ENCODE data around the gene CALY. TPM values are rescaled to one million over a fixed set of nuclear protein-coding genes. Genes with fewer than 3 reads are reported as not detected.
A peak's percentile ranks its signal among the peaks of the same experiment; 100 is the strongest.

The CALY gene
- total RNA-seq, 1 experiment from 2014 or later = 0.47 TPM

DNA sequence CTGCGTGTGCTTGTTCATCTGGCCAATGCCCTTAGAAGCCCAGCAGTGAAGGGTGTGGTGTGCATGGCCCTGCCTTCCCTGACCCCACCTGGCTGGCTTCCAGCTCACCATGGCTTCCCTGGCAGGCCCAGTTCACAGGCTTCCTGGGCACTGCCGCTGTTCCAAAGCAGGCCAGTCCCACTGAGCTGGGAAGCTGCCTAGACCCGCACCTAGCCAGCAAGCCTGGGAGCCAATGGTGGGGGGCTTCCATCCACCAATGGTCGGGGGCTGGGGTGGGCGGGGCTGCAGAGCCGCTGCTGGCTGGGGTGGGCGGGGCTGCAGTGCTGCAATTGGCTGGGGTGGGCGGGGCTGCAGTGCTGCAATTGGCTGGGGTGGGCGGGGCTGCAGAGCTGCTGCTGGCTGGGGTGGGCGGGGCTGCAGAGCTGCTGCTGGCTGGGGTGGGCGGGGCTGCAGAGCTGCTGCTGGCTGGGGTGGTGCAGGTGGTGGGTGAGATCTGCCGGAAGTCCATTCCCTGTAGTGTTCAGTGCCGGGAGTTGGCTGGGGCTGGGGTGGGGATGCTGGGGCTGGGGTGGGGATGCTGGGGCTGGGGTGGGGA is 12.4 kb downstream of the CALY start:
- H3K4me2 ChIP-seq (ENCODE audit: low read length) = peak overlapping the region; percentile 65
- no peak for DNase-seq (ENCODE audit: low read depth, low spot score)
- no peak for TF ChIP-seq JUND (IDR thresholded peaks at IDR 0.05)
- no peak for TF ChIP-seq CEBPB (IDR thresholded peaks at IDR 0.05; ENCODE audit: low read depth)
- TF ChIP-seq, protein P1, sequence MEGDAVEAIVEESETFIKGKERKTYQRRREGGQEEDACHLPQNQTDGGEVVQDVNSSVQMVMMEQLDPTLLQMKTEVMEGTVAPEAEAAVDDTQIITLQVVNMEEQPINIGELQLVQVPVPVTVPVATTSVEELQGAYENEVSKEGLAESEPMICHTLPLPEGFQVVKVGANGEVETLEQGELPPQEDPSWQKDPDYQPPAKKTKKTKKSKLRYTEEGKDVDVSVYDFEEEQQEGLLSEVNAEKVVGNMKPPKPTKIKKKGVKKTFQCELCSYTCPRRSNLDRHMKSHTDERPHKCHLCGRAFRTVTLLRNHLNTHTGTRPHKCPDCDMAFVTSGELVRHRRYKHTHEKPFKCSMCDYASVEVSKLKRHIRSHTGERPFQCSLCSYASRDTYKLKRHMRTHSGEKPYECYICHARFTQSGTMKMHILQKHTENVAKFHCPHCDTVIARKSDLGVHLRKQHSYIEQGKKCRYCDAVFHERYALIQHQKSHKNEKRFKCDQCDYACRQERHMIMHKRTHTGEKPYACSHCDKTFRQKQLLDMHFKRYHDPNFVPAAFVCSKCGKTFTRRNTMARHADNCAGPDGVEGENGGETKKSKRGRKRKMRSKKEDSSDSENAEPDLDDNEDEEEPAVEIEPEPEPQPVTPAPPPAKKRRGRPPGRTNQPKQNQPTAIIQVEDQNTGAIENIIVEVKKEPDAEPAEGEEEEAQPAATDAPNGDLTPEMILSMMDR (IDR thresholded peaks at IDR 0.05 in 2 of 3, conservative IDR thresholded peaks at IDR 0.05 in 1 of 3; ENCODE audit: borderline replicate concordance in 1 of 3, insufficient read depth in 1 of 3, low read depth in 2 of 3, low read length in 2 of 3) = no peak
- TF ChIP-seq ELF1 (IDR thresholded peaks at IDR 0.05; ENCODE audit: borderline replicate concordance, low read depth) = no peak
- TF ChIP-seq POLR2AphosphoS5 (IDR thresholded peaks at IDR 0.05; ENCODE audit: low read depth, low read length) = no peak
- TF ChIP-seq SIN3A (IDR thresholded peaks at IDR 0.05; ENCODE audit: low read depth) = no peak
- TF ChIP-seq EZH2phosphoT487 (IDR thresholded peaks at IDR 0.05; ENCODE audit: borderline replicate concordance) = no peak
- TF ChIP-seq, protein P2, sequence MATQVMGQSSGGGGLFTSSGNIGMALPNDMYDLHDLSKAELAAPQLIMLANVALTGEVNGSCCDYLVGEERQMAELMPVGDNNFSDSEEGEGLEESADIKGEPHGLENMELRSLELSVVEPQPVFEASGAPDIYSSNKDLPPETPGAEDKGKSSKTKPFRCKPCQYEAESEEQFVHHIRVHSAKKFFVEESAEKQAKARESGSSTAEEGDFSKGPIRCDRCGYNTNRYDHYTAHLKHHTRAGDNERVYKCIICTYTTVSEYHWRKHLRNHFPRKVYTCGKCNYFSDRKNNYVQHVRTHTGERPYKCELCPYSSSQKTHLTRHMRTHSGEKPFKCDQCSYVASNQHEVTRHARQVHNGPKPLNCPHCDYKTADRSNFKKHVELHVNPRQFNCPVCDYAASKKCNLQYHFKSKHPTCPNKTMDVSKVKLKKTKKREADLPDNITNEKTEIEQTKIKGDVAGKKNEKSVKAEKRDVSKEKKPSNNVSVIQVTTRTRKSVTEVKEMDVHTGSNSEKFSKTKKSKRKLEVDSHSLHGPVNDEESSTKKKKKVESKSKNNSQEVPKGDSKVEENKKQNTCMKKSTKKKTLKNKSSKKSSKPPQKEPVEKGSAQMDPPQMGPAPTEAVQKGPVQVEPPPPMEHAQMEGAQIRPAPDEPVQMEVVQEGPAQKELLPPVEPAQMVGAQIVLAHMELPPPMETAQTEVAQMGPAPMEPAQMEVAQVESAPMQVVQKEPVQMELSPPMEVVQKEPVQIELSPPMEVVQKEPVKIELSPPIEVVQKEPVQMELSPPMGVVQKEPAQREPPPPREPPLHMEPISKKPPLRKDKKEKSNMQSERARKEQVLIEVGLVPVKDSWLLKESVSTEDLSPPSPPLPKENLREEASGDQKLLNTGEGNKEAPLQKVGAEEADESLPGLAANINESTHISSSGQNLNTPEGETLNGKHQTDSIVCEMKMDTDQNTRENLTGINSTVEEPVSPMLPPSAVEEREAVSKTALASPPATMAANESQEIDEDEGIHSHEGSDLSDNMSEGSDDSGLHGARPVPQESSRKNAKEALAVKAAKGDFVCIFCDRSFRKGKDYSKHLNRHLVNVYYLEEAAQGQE (IDR thresholded peaks at IDR 0.05; ENCODE audit: low read depth) = no peak
- TF ChIP-seq CBX3 (IDR thresholded peaks at IDR 0.05; ENCODE audit: low read depth) = no peak
- no peak for TF ChIP-seq TCF7L2 (IDR thresholded peaks at IDR 0.05; ENCODE audit: borderline replicate concordance, extremely low read depth, insufficient read depth, insufficient read length)
- TF ChIP-seq ZNF274 (IDR thresholded peaks at IDR 0.05; ENCODE audit: low read depth, low read length) = no peak
- no peak for TF ChIP-seq RAD21 (IDR thresholded peaks at IDR 0.05; ENCODE audit: low read depth)
- TF ChIP-seq EZH2 (IDR thresholded peaks at IDR 0.05) = no peak
- no peak for TF ChIP-seq SRF (IDR thresholded peaks at IDR 0.05; ENCODE audit: low read depth)
- no peak for TF ChIP-seq ZFX (IDR thresholded peaks at IDR 0.05)
- TF ChIP-seq, protein P3, sequence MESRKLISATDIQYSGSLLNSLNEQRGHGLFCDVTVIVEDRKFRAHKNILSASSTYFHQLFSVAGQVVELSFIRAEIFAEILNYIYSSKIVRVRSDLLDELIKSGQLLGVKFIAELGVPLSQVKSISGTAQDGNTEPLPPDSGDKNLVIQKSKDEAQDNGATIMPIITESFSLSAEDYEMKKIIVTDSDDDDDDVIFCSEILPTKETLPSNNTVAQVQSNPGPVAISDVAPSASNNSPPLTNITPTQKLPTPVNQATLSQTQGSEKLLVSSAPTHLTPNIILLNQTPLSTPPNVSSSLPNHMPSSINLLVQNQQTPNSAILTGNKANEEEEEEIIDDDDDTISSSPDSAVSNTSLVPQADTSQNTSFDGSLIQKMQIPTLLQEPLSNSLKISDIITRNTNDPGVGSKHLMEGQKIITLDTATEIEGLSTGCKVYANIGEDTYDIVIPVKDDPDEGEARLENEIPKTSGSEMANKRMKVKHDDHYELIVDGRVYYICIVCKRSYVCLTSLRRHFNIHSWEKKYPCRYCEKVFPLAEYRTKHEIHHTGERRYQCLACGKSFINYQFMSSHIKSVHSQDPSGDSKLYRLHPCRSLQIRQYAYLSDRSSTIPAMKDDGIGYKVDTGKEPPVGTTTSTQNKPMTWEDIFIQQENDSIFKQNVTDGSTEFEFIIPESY (IDR thresholded peaks at IDR 0.05; ENCODE audit: extremely low read depth, insufficient replicate concordance, low read length) = no peak

More for the DNA sequence above, 12.4 kb downstream of the CALY start:
- peak overlapping the region in 1 of 2 experiments; percentile 19; a peak in 1 of 4 replicates for H3K4me3 ChIP-seq (replicated peaks in 1 of 2; ENCODE audit: low read depth in 1 of 2, low read length in 2 of 2)
- no peaks in the 10 kb centered on the region for H3K36me3 ChIP-seq (ENCODE audit: control insufficient read depth in 1 of 2, insufficient read depth in 2 of 2, low read length in 2 of 2)
- ChIA-PET CTCF (interaction anchor here (1.0 kb wide), 1 partner anchor 11 kb away, joined by 3 read pairs; no protein-coding TSS in a partner anchor), POLR2A (interaction anchor here (0.6 to 1.2 kb wide), 2 partner anchors 9 to 357 kb away, joined by 4 to 5 read pairs; no protein-coding TSS in a partner anchor), RAD21 (ENCODE audit: low non-redundant PET in 1 of 2, low total read pairs in 2 of 2, uncharacterized antibody in 2 of 2, unreplicated experiment in 2 of 2) (no interaction called here)
- no TSS peak for BruUV-seq (replicated peaks)
- peak; percentile 83 for ATAC-seq
- no peak overlapping the region for H3K9ac ChIP-seq (ENCODE audit: low read length)
- H3K9me2 ChIP-seq (ENCODE audit: insufficient read depth) = no peaks in the 10 kb centered on the region
- no peak overlapping the region for H2AFZ ChIP-seq (ENCODE audit: low read depth, low read length, poor library complexity, severe bottlenecking)
- H3K4me1 ChIP-seq (ENCODE audit: control insufficient read depth in 1 of 2, insufficient read depth in 2 of 2, low read length in 2 of 2) = peaks cover under 1 to 17% of the 10 kb centered on the region in 2 experiments
- H3K9me3 ChIP-seq (ENCODE audit: control insufficient read depth in 1 of 2, insufficient read depth in 1 of 2, low read depth in 1 of 2, low read length in 2 of 2) = no peaks in the 10 kb centered on the region
- H3K79me2 ChIP-seq (ENCODE audit: insufficient read depth, low read length) = no peaks in the 10 kb centered on the region
- H3K27me3 ChIP-seq (ENCODE audit: insufficient read depth, low read length) = no peaks in the 10 kb centered on the region
- H4K20me1 ChIP-seq (ENCODE audit: insufficient read depth) = no peaks in the 10 kb centered on the region
- no peak overlapping the region; the same call in 1 of the 2 replicates for H3K27ac ChIP-seq (ENCODE audit: low read depth, low read length)
- intact Hi-C loops (cut with micrococcal nuclease) = no loop called here

Data from HCT116 (cell line).